ENCODE data around the gene GAPT.

DNA sequence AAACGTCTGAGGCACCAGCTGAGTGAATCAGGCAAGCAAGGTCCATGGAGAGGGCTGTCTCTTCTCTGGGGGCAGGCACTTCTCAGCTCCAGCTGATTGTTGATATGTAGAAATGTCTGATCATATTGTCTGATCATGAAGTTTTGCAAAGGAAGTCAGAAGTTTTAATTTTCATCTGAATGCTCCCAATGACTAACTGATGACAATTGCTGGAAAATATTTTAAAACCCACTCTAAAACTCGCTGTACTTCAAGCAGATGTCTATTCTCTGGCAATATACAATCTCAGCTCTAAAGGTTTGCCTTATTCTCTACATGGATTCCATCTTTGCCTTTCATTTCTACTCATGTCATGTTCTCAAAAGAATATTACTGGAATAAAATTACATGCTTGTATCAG, 44.0 kb upstream of the GAPT start:
- TF ChIP-seq EZH2 (IDR thresholded peaks at IDR 0.05; ENCODE audit: borderline replicate concordance, low read length) = no peak
- TF ChIP-seq, protein P1, sequence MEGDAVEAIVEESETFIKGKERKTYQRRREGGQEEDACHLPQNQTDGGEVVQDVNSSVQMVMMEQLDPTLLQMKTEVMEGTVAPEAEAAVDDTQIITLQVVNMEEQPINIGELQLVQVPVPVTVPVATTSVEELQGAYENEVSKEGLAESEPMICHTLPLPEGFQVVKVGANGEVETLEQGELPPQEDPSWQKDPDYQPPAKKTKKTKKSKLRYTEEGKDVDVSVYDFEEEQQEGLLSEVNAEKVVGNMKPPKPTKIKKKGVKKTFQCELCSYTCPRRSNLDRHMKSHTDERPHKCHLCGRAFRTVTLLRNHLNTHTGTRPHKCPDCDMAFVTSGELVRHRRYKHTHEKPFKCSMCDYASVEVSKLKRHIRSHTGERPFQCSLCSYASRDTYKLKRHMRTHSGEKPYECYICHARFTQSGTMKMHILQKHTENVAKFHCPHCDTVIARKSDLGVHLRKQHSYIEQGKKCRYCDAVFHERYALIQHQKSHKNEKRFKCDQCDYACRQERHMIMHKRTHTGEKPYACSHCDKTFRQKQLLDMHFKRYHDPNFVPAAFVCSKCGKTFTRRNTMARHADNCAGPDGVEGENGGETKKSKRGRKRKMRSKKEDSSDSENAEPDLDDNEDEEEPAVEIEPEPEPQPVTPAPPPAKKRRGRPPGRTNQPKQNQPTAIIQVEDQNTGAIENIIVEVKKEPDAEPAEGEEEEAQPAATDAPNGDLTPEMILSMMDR (conservative IDR thresholded peaks at IDR 0.05 in 1 of 2, IDR thresholded peaks at IDR 0.05 in 1 of 2; ENCODE audit: extremely low read depth in 1 of 2, insufficient read depth in 1 of 2, low read depth in 1 of 2, low read length in 2 of 2) = no peak
